Osteocyte (in vitro differentiated cells): ENCODE data around the gene TMEM154. TPM values are rescaled to one million over a fixed set of nuclear protein-coding genes. Genes with fewer than 3 reads are reported as not detected.

Source experiments
- DNase-seq: peaks from one replicate; pipeline ENCODE4 v3.0.0; 2021; ENCODE audit warnings: mixed read lengths; ENCODE audit not compliant: unreplicated experiment; ENCODE audit errors: extremely low spot score
- H3K27ac Mint-ChIP-seq: one replicate; pipeline ENCODE4 v1.8.0; 2021; ENCODE audit warnings: mild to moderate bottlenecking, mixed read lengths; ENCODE audit not compliant: unreplicated experiment
- H3K27me3 Mint-ChIP-seq: one replicate; pipeline ENCODE4 v1.8.0; 2021; ENCODE audit warnings: mixed read lengths; ENCODE audit not compliant: unreplicated experiment
- H3K36me3 Mint-ChIP-seq: one replicate; pipeline ENCODE4 v1.8.0; 2021; ENCODE audit warnings: mixed read lengths; ENCODE audit not compliant: unreplicated experiment
- H3K4me1 Mint-ChIP-seq: one replicate; pipeline ENCODE4 v1.8.0; 2021; ENCODE audit warnings: mixed read lengths; ENCODE audit not compliant: unreplicated experiment
- H3K4me3 Mint-ChIP-seq: one replicate; pipeline ENCODE4 v1.8.0; 2021; ENCODE audit warnings: mild to moderate bottlenecking, moderate library complexity, mixed read lengths; ENCODE audit not compliant: unreplicated experiment
- H3K9me3 Mint-ChIP-seq: one replicate; pipeline ENCODE4 v1.8.0; 2021; ENCODE audit warnings: mixed read lengths; ENCODE audit not compliant: unreplicated experiment
- total RNA-seq: library from RNA; stranded (reverse); gene quantifications from 2 replicates; pipeline ENCODE4 v1.2.1, GENCODE V29; 2021
- TF ChIP-seq, protein P1 (sequence below): fragments of 200-600 bp; sonication (generic); IDR thresholded peaks from 2 replicates; pipeline ENCODE4 v1.5.0; 2021; ENCODE audit warnings: antibody characterized with exemption, mild to moderate bottlenecking, moderate library complexity

Gene TMEM154
- total RNA-seq, 1 donor from 2014 or later, result 1.4 TPM

DNA sequence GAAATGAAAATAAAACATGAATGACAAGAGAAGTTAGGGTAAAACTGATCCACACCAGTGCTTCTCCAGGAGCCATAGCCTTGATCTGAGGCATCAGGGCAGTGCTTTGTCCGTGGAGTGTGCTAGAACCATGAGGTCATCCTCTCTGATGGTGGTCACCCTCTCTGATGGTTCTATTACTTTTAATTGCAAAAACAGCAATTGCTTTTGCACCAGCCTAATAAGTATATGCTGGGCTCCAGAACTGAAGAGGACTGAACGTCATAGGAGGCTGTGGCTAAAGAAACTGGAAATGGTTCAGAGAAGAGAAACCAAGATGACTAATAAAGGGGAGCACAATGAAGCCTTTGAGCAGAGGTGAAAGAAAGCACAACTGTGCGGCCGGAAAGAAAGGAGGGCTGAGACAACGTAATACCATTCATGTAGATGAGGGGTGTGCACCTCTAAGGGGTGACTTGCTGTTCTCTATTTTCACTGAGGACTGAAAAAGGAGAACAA is 17.0 kb upstream of the TMEM154 start:
- TF ChIP-seq, protein P1, sequence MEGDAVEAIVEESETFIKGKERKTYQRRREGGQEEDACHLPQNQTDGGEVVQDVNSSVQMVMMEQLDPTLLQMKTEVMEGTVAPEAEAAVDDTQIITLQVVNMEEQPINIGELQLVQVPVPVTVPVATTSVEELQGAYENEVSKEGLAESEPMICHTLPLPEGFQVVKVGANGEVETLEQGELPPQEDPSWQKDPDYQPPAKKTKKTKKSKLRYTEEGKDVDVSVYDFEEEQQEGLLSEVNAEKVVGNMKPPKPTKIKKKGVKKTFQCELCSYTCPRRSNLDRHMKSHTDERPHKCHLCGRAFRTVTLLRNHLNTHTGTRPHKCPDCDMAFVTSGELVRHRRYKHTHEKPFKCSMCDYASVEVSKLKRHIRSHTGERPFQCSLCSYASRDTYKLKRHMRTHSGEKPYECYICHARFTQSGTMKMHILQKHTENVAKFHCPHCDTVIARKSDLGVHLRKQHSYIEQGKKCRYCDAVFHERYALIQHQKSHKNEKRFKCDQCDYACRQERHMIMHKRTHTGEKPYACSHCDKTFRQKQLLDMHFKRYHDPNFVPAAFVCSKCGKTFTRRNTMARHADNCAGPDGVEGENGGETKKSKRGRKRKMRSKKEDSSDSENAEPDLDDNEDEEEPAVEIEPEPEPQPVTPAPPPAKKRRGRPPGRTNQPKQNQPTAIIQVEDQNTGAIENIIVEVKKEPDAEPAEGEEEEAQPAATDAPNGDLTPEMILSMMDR, result no peak
- Mint-ChIP-seq H3K4me1 (peaks cover 3% of the 10 kb centered on the region), H3K27me3 (peaks cover 47% of the 10 kb centered on the region), H3K9me3 (no peaks in the 10 kb centered on the region), H3K4me3 (no peak overlapping the region), H3K36me3 (no peaks in the 10 kb centered on the region), H3K27ac (no peak overlapping the region)
- no peak for DNase-seq

DNA sequence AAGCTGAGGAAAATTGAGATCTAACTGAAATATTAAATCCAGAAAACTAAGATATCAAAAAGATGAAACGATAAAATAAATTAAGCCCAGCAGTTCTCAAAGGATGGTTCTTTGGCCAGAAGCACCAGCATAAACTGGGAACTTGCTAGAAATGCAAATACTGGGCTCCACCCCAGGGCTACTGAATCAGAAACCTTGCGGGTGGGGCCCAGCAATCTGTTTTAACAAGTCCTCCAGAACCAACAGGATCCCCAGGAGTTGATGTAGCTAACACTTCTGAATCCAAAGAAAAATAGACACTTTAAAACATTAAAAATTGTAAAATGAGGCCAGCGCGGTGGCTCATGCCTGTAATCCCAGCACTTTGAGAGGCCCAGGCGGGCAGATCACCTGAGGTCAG is 14.1 kb upstream of the TMEM154 start:
- TF ChIP-seq, protein P1, result no peak
- DNase-seq, result no peak
- Mint-ChIP-seq H3K9me3 (no peaks in the 10 kb centered on the region), H3K27ac (no peak overlapping the region), H3K27me3 (peaks cover 45% of the 10 kb centered on the region), H3K36me3 (no peaks in the 10 kb centered on the region), H3K4me3 (no peak overlapping the region), H3K4me1 (peaks cover 3% of the 10 kb centered on the region)

DNA sequence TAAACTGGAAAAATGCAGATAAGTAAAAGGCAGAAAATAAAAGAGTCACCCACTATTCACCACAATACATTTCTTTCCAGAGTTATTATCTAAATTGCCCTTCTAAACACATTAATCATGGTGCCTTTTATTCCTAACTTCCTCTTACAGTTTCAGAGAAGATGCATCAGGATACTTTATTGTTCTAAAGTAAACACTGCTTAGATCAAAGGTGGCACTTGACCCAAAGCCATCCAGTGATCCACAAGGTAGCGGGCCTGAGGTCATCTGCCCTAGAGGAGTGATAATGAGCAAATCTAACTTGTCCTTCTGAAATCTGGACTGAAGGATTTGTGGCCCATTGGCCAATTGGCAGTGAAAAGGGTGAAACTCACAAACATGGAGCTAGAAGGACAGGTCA is 12.0 kb upstream of the TMEM154 start:
- TF ChIP-seq, protein P1, result no peak
- no peaks in the 10 kb centered on the region for H3K36me3 Mint-ChIP-seq
- no peak for DNase-seq
- H3K9me3 Mint-ChIP-seq, result no peaks in the 10 kb centered on the region
- peaks cover under 1% of the 10 kb centered on the region for H3K4me1 Mint-ChIP-seq
- H3K27ac Mint-ChIP-seq, result no peak overlapping the region
- H3K27me3 Mint-ChIP-seq, result peaks cover 42% of the 10 kb centered on the region
- no peak overlapping the region for H3K4me3 Mint-ChIP-seq

DNA sequence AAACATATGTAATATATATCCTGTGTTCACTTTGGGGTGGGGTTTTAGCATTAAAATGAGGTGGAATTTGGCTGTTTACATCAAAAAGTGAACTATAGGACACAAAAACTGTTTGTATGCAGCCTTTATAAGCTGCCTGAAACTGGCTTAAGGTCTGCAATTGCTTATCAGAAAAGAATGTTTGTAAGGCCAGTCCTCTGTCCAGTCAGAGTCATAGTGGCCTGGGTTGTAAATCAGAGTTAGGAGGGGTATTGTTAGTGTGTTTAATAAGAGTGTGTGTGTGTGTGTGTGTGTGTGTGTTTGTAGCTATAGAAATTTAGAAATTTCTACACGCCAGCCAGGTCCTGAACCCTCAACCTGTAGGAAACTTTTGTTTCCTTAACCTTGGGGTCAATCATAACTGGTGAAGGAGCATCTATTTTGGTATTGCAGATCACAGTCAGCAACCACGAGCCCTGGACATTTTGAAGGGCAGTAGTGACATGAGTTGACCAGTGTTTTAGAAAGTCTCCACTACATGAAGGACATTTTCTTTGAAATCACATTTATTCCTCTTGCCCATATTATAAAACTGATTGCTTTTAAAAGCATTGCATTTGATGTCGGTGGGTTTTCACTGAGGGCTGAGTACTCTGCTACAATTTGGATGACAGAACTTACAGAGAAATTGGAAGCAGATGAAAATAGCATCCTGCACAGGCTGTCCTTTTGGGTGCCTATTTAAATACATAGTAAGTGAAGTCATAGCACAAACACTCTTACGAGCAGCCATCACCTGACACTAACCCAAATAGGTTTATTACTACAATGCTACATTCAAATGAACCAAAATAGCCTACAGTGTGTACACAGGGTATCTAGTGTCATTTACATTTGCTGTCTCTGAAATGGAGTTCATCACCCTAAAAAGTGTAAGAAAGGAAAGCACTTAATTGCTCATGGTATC is 11.2 kb upstream of the TMEM154 start:
- TF ChIP-seq, protein P1, result no peak
- no peak overlapping the region for H3K27ac Mint-ChIP-seq
- H3K4me1 Mint-ChIP-seq, result no peaks in the 10 kb centered on the region
- DNase-seq, result no peak
- H3K9me3 Mint-ChIP-seq, result no peaks in the 10 kb centered on the region
- H3K4me3 Mint-ChIP-seq, result no peak overlapping the region
- no peaks in the 10 kb centered on the region for H3K36me3 Mint-ChIP-seq
- H3K27me3 Mint-ChIP-seq, result peaks cover 44% of the 10 kb centered on the region
